Measurements from ENCODE around the gene FAM236B. TPM values are rescaled to one million over a fixed set of nuclear protein-coding genes. Genes with fewer than 3 reads are reported as not detected.
"Not testable (repeated sequence)": the region's sequence is repeated elsewhere in the genome, so short reads cannot be mapped to it uniquely, and the experiment has no call there.

Gene FAM236B
- total RNA-seq, 1 experiment from 2014 or later, result not detected

- DNase-seq; H3K27ac ChIP-seq (ENCODE audit: low read length); H3K27me3 ChIP-seq (ENCODE audit: low read length); H2AFZ ChIP-seq (ENCODE audit: low read length); H3K4me2 ChIP-seq (ENCODE audit: low read length); BruUV-seq (replicated peaks); H3F3A ChIP-seq (ENCODE audit: low read length, unreplicated experiment); H3K9me2 ChIP-seq (replicated peaks; ENCODE audit: low read length); H3K9me3 ChIP-seq (ENCODE audit: low read length); H3K79me2 ChIP-seq (ENCODE audit: low read length); H3K4me1 ChIP-seq (ENCODE audit: insufficient read depth, low read length); H3K9ac ChIP-seq (ENCODE audit: low read length); intact Hi-C loops (cut with micrococcal nuclease); H4K20me1 ChIP-seq (ENCODE audit: low read length); H3K4me3 ChIP-seq (ENCODE audit: low read length); CTCF ChIA-PET; H3K36me3 ChIP-seq (ENCODE audit: low read depth, low read length); POLR2A ChIA-PET (ENCODE audit: unreplicated experiment): not testable (repeated sequence)
- 0 out of 2 replicates have a peak, but pooled peaks have one; percentile 23 for ATAC-seq
Observed at GRCh38 chrX:72778146-72778545, 4.3 kb downstream of the FAM236B start.

DNA sequence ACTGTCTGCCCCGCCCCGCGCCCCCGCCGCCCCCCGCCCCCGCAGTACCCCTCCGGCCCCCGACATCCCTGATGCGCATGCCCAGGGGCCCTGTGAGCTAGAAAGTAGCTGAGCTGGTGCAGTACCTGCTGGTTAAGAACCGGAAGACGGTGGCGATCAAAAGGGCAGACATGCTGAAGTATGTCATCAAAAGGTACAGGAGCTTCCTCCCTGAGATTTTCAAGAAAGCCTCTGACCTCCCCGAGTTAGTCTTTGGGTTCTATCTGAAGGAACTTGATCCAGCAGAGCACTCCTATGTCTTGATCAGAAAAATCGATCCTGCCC is 5.0 kb downstream of the FAM236B start:
- CTCF ChIA-PET; H3K9me3 ChIP-seq (ENCODE audit: low read length); H3K9me2 ChIP-seq (replicated peaks; ENCODE audit: low read length); BruUV-seq (replicated peaks); H3F3A ChIP-seq (ENCODE audit: low read length, unreplicated experiment); H4K20me1 ChIP-seq (ENCODE audit: low read length); POLR2A ChIA-PET (ENCODE audit: unreplicated experiment); H3K9ac ChIP-seq (ENCODE audit: low read length); H2AFZ ChIP-seq (ENCODE audit: low read length); intact Hi-C loops (cut with micrococcal nuclease); H3K4me3 ChIP-seq (ENCODE audit: low read length); H3K27ac ChIP-seq (ENCODE audit: low read length); H3K36me3 ChIP-seq (ENCODE audit: low read depth, low read length); H3K4me1 ChIP-seq (ENCODE audit: insufficient read depth, low read length); H3K4me2 ChIP-seq (ENCODE audit: low read length); H3K79me2 ChIP-seq (ENCODE audit: low read length); H3K27me3 ChIP-seq (ENCODE audit: low read length); DNase-seq: not testable (repeated sequence)
- peak; percentile 66 for ATAC-seq

GRCh38 chrX:72776653-72777466 is 5.6 kb downstream of the FAM236B start, which contains the start of gene DMRTC1B:
DMRTC1B (plus strand) TSS chrX:72776890; CDS start chrX:72845136, 68,246 bp downstream.
- H3K79me2 ChIP-seq (ENCODE audit: low read length); DNase-seq; H3K9ac ChIP-seq (ENCODE audit: low read length); H4K20me1 ChIP-seq (ENCODE audit: low read length); intact Hi-C loops (cut with micrococcal nuclease); H3K4me3 ChIP-seq (ENCODE audit: low read length); BruUV-seq (replicated peaks); H3K9me3 ChIP-seq (ENCODE audit: low read length); H3K36me3 ChIP-seq (ENCODE audit: low read depth, low read length); H3K4me1 ChIP-seq (ENCODE audit: insufficient read depth, low read length); CTCF ChIA-PET; H3K9me2 ChIP-seq (replicated peaks; ENCODE audit: low read length); H3K27me3 ChIP-seq (ENCODE audit: low read length); H3K27ac ChIP-seq (ENCODE audit: low read length); H3F3A ChIP-seq (ENCODE audit: low read length, unreplicated experiment); POLR2A ChIA-PET (ENCODE audit: unreplicated experiment); H3K4me2 ChIP-seq (ENCODE audit: low read length); H2AFZ ChIP-seq (ENCODE audit: low read length): not testable (repeated sequence)
- ATAC-seq, result peak; percentile 84

DNA sequence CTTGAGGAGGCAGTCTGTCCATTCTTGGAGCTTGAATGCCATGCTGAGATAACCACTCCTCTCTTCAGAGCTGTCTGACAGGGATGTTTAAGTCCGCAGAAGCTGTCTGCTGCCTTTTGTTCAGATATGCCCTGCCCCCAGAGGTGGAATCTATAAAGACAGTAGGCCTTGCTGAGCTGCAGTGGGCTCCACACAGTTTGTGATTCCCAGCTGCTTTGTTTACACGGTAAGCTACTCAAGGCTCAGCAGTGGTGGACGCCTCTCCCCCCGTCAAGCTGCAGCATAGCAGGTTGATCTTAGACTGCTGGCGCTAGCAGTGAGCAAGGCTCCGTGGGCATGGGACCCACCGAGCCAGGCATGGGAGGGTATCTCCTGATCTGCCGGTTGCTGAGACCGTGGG is 22.0 kb downstream of the FAM236B start:
- H2AFZ ChIP-seq (ENCODE audit: low read length); DNase-seq; H3K9me3 ChIP-seq (ENCODE audit: low read length); H3K4me3 ChIP-seq (ENCODE audit: low read length); H3K27ac ChIP-seq (ENCODE audit: low read length); H3K36me3 ChIP-seq (ENCODE audit: low read depth, low read length); H3K4me2 ChIP-seq (ENCODE audit: low read length); H3K9me2 ChIP-seq (replicated peaks; ENCODE audit: low read length); intact Hi-C loops (cut with micrococcal nuclease); H3K9ac ChIP-seq (ENCODE audit: low read length); CTCF ChIA-PET; POLR2A ChIA-PET (ENCODE audit: unreplicated experiment); H3F3A ChIP-seq (ENCODE audit: low read length, unreplicated experiment); H3K27me3 ChIP-seq (ENCODE audit: low read length); H3K4me1 ChIP-seq (ENCODE audit: insufficient read depth, low read length); ATAC-seq; BruUV-seq (replicated peaks); H4K20me1 ChIP-seq (ENCODE audit: low read length); H3K79me2 ChIP-seq (ENCODE audit: low read length): not testable (repeated sequence)

DNA sequence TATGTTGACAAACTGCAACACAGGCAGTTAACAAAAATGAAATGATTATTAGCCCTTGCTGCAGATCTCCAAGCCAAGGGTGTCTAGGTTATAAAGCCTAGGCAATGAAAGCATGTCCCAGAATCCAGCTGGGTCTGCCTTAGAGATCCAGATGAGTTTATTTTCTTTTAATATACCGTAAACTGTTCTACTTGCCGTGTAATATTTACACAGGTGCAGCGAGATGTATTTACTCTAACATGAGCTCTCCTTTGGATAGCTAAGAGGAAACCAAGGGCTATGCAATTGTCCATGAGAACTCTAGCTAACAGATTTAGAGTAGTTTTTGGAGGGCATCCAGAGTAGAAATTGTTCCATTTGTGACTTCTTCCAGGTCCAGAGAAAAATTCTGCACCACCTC is 33.9 kb downstream of the FAM236B start:
- BruUV-seq (replicated peaks); H3K9ac ChIP-seq (ENCODE audit: low read length); H3K9me3 ChIP-seq (ENCODE audit: low read length); H3K79me2 ChIP-seq (ENCODE audit: low read length); CTCF ChIA-PET; H4K20me1 ChIP-seq (ENCODE audit: low read length); H3K4me2 ChIP-seq (ENCODE audit: low read length); H3K36me3 ChIP-seq (ENCODE audit: low read depth, low read length); H2AFZ ChIP-seq (ENCODE audit: low read length); H3F3A ChIP-seq (ENCODE audit: low read length, unreplicated experiment); DNase-seq; H3K4me1 ChIP-seq (ENCODE audit: insufficient read depth, low read length); POLR2A ChIA-PET (ENCODE audit: unreplicated experiment); intact Hi-C loops (cut with micrococcal nuclease); H3K4me3 ChIP-seq (ENCODE audit: low read length); H3K27ac ChIP-seq (ENCODE audit: low read length); ATAC-seq; H3K9me2 ChIP-seq (replicated peaks; ENCODE audit: low read length); H3K27me3 ChIP-seq (ENCODE audit: low read length): not testable (repeated sequence)

- H3K27ac ChIP-seq (ENCODE audit: low read length); H3K27me3 ChIP-seq (ENCODE audit: low read length); H3K36me3 ChIP-seq (ENCODE audit: low read depth, low read length); H3K4me2 ChIP-seq (ENCODE audit: low read length); H3K4me1 ChIP-seq (ENCODE audit: insufficient read depth, low read length); H3K9me3 ChIP-seq (ENCODE audit: low read length); intact Hi-C loops (cut with micrococcal nuclease); H3F3A ChIP-seq (ENCODE audit: low read length, unreplicated experiment); H4K20me1 ChIP-seq (ENCODE audit: low read length); H3K79me2 ChIP-seq (ENCODE audit: low read length); BruUV-seq (replicated peaks); POLR2A ChIA-PET (ENCODE audit: unreplicated experiment); DNase-seq; CTCF ChIA-PET; H2AFZ ChIP-seq (ENCODE audit: low read length); H3K9me2 ChIP-seq (replicated peaks; ENCODE audit: low read length); H3K4me3 ChIP-seq (ENCODE audit: low read length); H3K9ac ChIP-seq (ENCODE audit: low read length): not testable (repeated sequence)
- ATAC-seq, result peak; percentile 58; the same call in 1 of the 2 replicates
Observed at GRCh38 chrX:72745546-72745945, 36.9 kb downstream of the FAM236B start.
